HG02884 (cell line): ENCODE data around the gene SF1.

ENCODE experiments used
- ATAC-seq: cut with Tn5 transposase; IDR thresholded peaks from one replicate; pipeline ENCODE4 v1.9.1; 2021; ENCODE audit warnings: mild to moderate bottlenecking, moderate library complexity; ENCODE audit not compliant: unreplicated experiment

Gene SF1

DNA sequence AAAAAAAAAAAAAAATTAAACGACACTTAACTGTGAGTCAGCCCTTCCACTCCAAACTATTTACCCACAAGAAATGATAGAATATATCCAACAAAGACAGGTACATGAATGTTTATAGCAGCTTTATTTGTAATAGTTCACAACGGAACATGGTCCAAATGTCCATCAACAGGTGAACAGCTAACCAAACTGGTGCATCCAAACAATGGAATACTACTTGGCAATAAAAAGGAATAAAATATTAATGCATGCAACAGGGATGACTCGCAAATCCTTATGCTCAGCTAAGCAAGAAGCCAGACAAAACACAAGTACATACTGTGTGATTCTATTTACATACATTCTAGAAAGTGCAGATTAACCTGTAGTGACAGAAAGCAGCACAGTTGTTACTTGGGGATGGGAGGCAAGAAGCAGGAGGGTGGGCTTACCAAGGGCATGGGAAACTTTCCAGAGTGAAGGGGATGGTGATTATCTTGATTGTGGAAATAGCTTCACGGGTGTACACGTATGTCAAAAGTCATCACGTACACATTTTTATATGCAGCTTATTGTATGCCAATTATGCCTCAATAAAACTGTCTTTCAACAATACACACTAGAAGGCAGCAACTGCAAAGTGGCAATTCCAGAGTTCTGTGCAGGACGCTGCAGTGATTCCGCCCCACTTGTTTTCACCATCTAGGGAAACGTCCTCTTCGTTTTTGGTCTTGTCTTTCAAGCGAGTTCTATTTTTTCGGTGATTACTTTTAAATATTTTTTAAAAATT lies 6.7 kb upstream of the SF1 start:
- no peak for ATAC-seq

DNA sequence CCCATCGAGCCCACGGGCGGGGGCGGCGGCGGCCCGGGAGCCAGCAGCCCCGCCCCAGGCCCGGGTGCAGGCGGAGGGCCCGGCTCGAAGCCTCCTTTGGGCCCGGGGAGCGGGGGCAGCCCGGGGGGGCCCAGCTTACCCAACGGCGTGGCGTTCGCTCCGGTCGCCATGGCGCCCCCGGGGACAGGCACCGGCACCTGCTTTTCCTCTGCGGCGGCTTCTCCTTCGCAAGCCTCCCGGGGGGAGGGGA lies 194 bp downstream of the SF1 start:
- peak; percentile 7 for ATAC-seq

- ATAC-seq = no peak
Measured at GRCh38 chr11:64777449-64778222, 706 bp downstream of the SF1 start.

GRCh38 chr11:64776875-64777274 lies 1.5 kb downstream of the SF1 start:
- ATAC-seq = no peak

DNA sequence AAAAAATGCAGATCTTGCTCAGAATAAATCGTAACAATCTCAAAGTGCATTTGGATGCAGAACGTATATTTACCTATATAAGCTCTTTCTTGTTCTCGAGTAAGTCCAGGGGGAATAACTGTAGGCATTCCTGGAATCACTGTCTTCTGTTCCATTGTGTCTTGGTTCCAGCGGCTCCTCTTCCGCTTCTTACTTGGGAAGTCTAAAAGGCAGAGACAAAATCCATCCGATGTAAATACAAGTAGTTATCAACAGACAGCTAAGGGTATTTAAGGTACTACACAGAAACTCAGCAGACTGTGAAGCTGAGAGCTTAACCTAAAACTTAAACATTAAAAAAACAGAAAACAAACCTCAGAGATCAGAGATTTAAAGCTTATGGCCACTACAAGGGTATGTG lies 1.9 kb downstream of the SF1 start:
- no peak for ATAC-seq

DNA sequence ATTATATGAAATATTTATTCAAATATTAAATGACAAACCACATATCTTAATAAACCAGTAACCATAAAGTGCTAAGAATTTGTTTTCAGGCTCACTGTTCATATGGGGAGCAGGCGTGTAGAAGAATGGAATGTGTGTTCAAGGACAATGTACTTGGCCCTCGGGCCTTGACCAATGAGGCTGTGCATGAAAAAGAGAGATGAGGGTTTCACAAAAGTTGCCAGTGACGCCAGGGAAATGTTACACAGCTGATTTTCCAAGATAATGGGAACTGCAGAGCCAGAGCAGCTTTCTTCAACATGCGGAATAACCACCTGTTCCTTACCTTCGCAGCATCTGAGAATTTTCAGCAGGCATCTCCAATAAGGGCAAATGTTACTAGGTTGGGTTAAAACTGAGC lies 4.2 kb downstream of the SF1 start:
- no peak for ATAC-seq

DNA sequence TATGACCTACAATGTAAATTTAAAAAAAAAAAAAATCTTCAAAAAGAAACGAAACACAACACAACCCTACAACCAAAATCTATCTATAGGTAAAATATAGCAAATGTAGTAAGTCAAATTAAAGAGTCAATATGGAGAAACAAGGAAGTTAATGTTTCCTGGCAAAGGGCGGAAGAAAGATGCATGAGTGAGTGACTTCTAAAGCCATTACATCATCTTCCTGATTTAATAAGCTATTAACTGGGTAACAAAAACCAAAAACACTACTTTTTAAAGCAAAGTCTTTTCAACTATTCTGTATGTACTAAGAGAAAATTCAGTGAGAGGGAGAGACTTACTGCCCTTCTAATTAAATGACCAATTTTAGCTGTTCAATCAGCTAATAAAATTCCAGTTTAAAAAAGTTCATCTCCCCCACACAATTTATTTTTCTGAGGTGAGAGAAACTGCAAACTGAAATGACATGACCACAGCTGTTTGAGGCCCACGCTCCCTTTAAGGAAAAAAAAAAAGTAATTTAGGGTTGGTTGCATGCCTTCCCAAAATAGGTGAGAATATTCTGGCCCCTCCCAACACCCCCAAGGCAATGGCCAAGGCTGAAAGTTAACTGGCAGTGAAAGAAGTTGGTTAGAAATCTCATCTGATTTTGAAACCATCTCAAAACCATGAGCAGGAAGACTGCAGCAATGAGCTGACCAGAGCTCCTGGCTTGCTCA lies 5.9 kb downstream of the SF1 start:
- no peak for ATAC-seq

GRCh38 chr11:64771861-64772260 lies 6.5 kb downstream of the SF1 start:
- ATAC-seq = no peak

DNA sequence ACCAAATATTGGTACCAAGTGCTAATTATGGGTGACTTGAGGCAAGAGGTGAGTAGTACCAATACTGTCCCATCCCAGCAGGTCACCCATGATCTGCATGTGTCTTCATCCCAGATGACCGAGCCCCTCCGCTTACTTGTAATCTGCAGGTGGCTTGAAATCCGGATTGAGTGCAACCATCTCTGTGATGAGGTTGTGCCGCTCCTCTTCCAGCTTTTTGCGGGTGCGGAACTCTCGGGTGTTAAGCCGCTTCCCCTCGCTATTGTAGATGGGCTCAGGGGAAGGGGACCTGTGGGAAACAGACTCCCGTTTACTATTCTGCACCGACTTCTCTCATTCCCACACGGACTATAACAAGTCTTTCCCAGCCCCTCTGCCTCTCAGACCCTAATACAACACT lies 8.2 kb downstream of the SF1 start:
- ATAC-seq = no peak

GRCh38 chr11:64769283-64769682 lies 9.1 kb downstream of the SF1 start:
- no peak for ATAC-seq

- no peak for ATAC-seq
Measured at GRCh38 chr11:64768300-64768694, 10.0 kb downstream of the SF1 start.

DNA sequence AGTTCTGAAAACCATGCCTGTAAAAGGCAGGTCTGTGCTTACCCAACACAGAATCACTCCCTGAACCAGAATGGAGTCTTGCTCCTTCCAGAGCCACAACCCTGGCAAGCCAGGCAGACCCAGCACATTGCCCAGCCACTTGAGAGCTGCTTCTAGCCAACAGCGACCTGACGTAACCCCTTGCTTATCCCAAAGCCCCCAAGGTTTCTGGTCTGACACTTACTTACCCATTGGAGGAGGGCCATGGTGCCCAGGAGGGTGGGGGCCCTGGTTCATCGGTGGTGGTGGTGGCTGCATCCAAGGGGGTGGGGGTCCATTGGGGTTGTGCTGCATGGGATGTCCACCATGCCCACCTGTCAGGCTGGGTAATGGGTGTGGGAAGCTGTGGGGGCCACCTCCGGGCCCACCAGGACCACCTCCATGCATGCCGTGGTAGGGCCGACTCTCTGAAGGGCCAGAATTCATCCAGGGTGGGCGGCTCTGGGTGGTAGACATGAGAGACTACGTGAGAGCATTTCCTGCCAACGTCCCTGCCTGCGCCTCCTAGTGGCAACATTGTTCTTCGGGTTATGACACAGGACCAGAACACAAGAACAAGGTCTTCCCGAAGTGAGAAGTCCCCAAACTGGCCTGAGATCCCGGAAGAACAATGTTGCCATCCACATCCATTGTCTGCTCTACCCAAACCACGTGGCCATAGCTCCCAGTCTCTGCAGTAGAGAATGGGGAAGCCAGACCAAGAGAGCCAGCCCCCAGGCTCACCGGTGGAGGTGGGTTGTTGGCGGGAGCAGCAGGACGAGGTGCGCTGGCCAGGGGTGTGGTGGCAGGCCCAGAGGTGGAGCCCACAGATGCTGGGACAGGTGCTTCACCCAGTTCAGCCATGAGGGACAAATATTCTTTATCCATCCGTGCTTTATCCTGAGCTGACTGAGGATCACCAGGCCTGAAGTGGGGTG lies 10.7 kb downstream of the SF1 start:
- no peak for ATAC-seq

GRCh38 chr11:64766881-64767280 lies 11.5 kb downstream of the SF1 start:
- ATAC-seq = no peak

DNA sequence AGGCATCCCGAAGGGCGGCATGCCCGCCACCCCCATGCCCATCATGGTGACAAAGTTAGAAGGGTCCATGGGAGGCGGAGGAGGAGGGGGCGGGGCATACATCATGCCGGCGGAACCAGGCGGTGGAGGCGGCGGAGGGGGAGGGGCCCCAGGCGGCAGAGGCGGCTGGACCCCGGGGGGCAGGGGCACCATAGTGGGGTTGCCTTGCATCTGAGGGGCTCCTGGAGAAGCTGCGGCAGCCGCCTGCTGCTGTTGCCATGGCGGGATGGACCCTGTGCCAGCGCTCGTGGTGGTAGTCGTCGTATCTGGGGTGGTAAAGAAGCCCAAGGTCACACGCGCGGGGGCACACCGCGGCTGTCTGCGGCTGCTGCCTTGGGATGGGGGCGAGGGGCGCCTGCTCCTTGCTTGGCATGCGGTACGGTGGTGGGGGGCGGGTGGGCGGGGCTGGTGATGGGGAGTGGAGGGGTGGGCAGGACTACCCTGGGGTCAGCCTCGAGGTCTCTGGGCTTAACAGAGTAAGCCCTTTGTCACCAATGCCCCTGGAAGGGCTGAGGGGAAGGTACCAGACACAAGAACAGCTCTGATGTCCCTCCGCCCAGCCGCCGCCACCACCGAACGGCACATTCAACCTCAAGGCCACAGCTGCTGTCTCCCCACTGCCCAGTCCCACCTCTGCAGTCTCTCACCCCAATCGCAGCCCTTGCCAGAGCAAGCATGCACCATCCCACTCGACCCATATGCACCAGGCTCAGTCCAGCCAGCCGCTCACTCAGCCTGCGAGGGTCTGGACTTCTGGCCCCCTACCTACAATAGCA lies 12.3 kb downstream of the SF1 start:
- ATAC-seq = no peak

- no peak for ATAC-seq
Measured at GRCh38 chr11:64765291-64765850, 13.0 kb downstream of the SF1 start.

GRCh38 chr11:64764753-64765152 lies 13.6 kb downstream of the SF1 start:
- ATAC-seq = no peak

DNA sequence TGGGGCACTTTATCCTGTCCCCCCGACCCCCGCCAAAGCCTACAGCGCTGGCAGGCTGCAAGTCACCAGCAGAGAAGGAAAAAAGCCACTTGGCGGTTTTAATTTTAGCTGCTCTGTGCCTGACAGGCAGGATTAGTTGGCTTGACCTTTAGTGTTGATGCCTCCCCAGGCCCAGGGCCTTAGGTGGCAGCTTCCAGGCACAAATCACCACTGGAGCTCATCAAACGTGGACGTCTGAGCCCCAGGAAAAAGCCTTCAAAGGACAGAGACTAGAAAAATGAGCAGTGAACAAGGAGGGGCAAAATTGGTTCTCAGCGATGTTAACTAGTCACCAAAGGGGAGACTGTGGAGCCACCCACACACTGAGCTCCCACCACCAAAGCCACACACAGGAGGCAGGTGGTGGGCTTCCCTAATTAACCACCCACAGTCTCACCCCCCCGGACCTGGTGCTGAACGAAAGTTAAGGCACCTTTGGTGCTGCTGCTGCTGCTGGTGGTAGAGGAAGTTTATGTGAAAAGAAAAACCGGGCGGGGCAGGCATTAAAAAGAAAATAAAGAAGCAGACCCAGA lies 14.2 kb downstream of the SF1 start:
- ATAC-seq = no peak

GRCh38 chr11:64763526-64764039 lies 14.8 kb downstream of the SF1 start:
- no peak for ATAC-seq
